Left cardiac atrium (tissue), 4 donors: ENCODE data around the gene ENPP5. TPM values are rescaled to one million over a fixed set of nuclear protein-coding genes. Genes with fewer than 3 reads are reported as not detected.

Experiments
- ATAC-seq, 2 donors: fragments of 200-7000 bp; cut with Tn5 transposase; one replicate each; pipeline ENCODE4 v1.9.1; 2020; ENCODE audit warnings: mild to moderate bottlenecking in 2 of 2, moderate library complexity in 2 of 2
- DNase-seq: peaks from one replicate; pipeline ENCODE4 v3.0.0-alpha.2; 2020
- intact Hi-C, 2 donors: fragments of 100-400 bp; cut with DNase I; formaldehyde crosslinking; loops; one replicate each; pipeline versions ENCODE4 v1.14.1 to v1.15.1; 2022 to 2023
- long read RNA-seq: library from polyadenylated mRNA; unstranded; transcript quantifications from one replicate; pipeline ENCODE4 v2.0.0, GENCODE V29; 2021
- total RNA-seq, 2 donors: library from RNA; stranded (reverse); fragmentation: NEBNext Ultra II Directional; extraction: Animal tissue kit (Norgen Biotek cat#: 25700); gene quantifications; one replicate each; pipeline ENCODE4 v1.2.1, GENCODE V29; 2021
- donor health status: DM: no; HTN: yes; CAD: no.
- donor health status: DM: no; HTN: yes; CAD: no; lungs with severe emphysema.
- donor health status: DM: yes; HTN: yes; CAD: no.
- donor health status: Dilated cardiomyopathy.

The ENPP5 gene, protein sequence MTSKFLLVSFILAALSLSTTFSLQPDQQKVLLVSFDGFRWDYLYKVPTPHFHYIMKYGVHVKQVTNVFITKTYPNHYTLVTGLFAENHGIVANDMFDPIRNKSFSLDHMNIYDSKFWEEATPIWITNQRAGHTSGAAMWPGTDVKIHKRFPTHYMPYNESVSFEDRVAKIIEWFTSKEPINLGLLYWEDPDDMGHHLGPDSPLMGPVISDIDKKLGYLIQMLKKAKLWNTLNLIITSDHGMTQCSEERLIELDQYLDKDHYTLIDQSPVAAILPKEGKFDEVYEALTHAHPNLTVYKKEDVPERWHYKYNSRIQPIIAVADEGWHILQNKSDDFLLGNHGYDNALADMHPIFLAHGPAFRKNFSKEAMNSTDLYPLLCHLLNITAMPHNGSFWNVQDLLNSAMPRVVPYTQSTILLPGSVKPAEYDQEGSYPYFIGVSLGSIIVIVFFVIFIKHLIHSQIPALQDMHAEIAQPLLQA
- total RNA-seq: 1 to 10 TPM; 5.7 to 6.9 TPM
- long read RNA-seq, transcript ENPP5-202 (5 exons, 3,834 nt): minor isoform, 5 of 26 reads
- long read RNA-seq, transcript ENPP5-201 (4 exons, 2,544 nt): major isoform, 8 of 26 reads
- long read RNA-seq, partial matches to known transcripts: 3 of 26 reads
- long read RNA-seq, other reads (novel, unspliced or antisense): 10 of 26 reads

DNA sequence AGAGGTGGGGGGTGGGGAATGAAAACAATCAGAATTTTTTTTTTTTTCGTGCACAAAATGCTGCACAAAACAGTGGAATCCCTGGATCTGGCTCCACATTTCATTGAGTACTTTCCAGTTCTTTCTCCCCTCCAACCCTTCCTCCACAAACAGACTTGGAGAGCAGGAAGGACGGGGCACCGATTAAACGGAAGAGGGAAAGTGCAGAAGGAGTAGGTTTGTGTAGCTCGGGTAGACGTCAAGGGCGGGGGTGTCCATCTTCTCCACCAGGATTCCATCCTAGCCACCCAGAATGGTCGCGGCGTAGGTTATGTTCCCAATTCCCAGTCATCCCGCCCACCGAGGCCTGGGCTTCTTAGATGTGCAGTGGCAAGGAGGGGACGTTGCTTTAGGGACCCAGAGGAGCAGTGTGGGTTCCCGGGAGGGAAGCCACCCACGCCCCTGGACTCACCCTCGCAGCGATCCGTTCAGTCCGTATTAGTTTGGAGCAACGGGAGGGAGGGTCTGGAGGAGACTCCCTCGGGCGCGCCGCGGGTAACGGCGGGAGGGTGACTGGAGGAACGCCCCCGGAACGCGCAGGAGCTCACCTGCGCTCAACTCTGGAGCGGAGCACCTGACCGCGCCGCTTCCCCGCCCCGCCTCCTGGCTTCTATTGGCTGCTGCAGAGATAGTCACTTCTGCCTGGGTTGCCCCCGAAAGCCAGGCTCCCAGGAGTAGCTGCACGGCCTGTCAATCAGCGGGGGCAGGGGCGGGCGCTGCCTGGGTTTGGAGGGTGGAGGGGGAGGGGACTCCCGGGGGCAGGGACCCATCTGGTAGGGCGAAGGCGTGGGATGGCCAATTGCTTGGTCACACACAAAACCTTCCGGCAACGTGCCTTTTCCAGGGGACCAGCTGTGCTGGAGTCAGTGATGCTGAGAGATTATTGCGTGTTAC lies at the start of gene ENPP5:
ENPP5 (minus strand) TSS at position 624 of the 933 bp plus-strand sequence. CDS start 2,718 bp downstream, outside the sequence.
- DNase-seq (peak; percentile 80), ATAC-seq (peak; percentile 98 to 99)
- intact Hi-C loops: no loop called here

DNA sequence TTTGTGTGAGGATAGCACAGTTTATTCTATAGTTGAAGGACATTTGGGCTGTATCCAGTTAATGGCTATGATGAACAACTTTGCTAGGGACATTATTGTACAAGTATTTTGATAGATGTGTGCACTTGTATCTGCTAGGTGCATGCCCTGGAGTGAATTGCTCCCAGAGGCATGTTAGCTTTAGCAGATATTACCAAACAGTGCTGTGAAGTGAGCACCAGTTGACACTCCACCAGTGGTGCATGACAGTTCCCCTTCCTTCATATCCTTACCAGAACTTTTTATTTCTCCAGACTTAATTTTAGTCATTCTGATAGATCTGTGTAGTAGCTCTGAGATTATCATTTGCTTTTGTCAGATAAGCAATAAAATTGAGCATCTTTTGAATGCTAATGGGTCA lies 48.9 kb upstream of the ENPP5 start:
- intact Hi-C loops: loop anchor here (5.0 kb wide), 2 partner anchors 193 to 408 kb away; no protein-coding TSS in a partner anchor
- no peak for ATAC-seq

DNA sequence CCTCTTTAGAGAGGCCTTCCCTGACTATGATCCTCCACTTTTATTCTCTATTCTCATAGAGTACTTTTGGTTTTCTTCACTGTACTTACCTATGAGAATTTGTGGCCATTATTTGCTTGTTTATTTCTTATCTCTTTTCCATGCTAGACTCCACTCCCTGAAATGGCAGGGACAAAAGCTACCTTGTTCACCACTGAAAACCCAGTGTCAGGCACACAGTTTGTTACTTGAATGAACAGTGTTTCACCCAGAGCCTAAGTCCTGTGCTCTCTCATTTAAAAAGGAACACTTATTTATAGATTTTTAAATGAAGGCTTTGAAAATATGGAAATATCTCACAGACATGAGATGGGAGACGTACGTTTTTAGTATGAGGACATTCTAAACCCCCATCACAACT lies 47.7 kb upstream of the ENPP5 start:
- DNase-seq (no peak), ATAC-seq (no peak)
- intact Hi-C loops: loop anchor here in 1 of 2 donors (5.0 kb wide), 1 partner anchor 409 kb away; no protein-coding TSS in a partner anchor

More for the DNA sequence above, 48.9 kb upstream of the ENPP5 start:
- DNase-seq: no peak

DNA sequence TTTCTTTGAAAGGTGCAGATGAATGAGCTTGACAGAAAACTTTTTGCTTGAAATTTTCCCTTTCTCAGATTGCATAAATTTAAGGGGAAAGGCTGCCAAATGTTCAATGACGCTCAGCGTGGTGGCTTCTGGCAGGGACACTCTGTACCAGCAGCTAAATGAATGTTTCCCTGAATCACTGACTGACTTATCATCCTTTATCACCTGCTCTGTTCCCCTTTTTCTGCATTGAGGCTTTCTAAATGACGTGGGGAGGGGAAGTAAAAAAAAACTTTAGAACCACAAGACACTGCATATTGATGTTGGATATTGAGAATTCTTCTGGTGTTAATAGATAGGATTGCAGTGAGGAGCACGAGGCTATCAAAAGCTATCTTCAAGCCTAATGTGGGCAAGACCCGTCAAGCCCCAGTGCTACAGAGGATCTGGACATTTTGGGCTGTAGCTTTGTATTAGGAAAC lies 46.9 kb upstream of the ENPP5 start:
- peak; percentile 70 to 77 for ATAC-seq
- intact Hi-C loops: loop anchor here in 1 of 2 donors (5.0 kb wide), 1 partner anchor 410 kb away; no protein-coding TSS in a partner anchor
- DNase-seq: peak; percentile 35

DNA sequence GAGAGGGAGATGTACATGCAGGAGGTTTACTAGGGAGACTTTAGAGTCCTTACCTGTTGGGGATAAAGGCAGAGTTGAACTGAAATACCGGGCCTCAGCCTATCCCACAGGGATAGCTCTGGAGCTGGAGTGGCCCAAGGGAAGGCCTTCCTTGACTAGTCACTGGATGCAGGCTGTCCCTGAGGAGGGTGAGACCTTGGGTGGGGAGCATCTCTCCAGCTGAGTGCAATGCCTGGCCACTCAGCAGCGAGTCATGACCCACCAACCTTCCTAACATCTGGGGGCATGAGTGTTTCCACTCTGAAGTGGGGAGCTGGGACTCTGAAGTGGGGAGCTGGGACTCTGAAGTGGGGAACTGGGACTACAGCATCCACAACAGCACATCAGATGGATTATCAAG lies 46.1 kb upstream of the ENPP5 start:
- no peak for DNase-seq
- intact Hi-C loops: loop anchor here in 1 of 2 donors (5.0 kb wide), 1 partner anchor 410 kb away; no protein-coding TSS in a partner anchor
- peak in 1 of 2 donors; percentile 26 for ATAC-seq

DNA sequence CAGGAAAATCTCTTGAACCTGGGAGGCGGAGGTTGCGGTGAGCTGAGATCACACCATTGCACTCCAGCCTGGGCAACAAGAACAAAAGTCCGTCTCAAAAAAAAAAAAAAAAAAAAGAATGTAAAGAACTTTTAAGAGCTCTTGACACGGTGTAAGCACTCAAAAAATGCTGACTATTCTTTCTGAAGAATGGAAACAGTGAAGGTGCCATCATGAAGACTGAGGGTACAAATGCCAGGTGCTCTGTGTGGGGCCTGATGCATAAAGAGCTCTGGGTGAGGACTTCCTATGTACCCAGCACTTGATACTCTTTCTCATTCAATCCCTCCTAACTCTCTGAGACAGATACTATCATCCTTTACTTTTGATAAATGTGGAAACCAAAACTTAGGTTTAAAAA lies 45.0 kb upstream of the ENPP5 start:
- ATAC-seq (no peak), DNase-seq (no peak)
- intact Hi-C loops: loop anchor here in 1 of 2 donors (5.0 kb wide), 1 partner anchor 412 kb away; no protein-coding TSS in a partner anchor

DNA sequence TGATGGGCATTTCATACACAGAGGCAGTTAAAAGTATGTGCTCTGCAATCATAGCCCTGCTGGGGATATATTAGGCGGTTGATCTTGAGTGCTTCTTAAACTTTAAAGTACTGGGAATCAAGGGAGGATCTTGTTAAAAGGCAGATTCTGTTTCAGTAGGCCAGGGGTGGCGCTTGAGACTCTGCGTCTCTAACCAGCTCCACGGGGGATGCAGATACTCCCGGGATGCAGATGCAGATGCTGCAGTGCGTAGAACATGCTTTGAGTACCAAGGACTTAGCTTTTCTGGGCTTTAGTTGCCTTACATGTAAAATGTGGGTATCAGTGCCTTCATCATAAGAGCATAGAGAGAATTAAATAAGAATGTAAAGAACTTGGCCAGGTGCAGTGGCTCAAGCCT lies 44.4 kb upstream of the ENPP5 start:
- DNase-seq (no peak), ATAC-seq (no peak)
- intact Hi-C loops: loop anchor here in 1 of 2 donors (5.0 kb wide), 1 partner anchor 412 kb away; no protein-coding TSS in a partner anchor

DNA sequence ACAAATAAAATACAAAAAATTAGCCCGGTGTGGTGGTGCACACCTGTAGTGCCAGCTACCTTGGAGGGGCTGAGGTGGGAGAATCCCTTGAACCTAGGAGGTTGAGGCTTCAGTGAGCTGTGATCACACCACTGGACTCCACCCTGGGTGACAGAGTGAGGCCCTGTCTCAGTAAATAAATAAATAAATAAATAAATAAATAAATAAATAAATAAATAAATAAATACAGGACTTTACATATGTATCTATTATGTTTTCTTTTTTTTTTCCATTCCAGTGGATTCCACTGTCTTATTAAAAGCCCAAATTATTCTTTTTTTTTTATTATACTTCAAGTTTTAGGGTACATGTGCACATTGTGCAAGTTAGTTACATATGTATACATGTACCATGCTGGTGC lies 41.1 kb upstream of the ENPP5 start:
- DNase-seq: no peak
- intact Hi-C loops: no loop called here
- ATAC-seq: no peak

DNA sequence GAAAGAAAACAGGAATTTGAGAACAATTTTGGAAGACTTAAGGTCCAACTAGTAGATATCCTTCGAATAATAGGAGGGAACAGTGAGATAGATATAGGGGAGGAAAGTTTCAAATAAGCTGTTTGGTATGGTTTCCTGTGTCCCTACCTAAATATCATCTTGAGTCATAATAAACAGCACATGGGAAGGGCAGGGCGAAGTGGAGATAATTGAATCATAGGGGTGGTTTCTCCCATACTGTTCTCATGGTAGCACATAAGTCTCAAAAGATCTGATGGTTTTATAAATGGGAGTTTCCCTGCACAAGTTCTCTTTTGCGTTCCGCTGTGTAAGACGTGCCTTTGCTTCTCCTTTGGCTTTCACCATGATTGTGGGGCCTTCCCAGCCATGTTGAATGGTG lies 39.5 kb upstream of the ENPP5 start:
- intact Hi-C loops: no loop called here
- DNase-seq: no peak

DNA sequence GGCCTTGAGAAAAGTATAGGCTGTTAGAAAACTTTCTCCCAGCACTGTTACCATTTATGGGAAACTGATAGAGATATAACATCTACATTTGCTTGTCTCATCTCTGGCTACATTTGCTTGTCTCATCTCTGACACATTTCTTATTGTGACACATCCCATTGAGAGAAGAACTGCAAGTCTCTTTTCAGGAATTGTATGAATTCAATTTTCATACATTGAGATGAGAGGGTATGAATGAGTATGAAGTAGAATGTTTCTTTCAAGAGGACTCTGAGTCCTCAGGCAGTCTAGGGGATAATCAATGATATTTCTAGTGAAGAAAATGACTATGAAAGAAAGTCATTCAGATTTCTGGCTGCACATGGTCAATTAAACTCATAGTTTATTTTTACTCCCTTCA lies 37.5 kb upstream of the ENPP5 start:
- ATAC-seq (no peak), DNase-seq (no peak)
- intact Hi-C loops: loop anchor here in 1 of 2 donors (5.0 kb wide), 1 partner anchor 116 kb away; no protein-coding TSS in a partner anchor

More for the DNA sequence above, 39.5 kb upstream of the ENPP5 start:
- ATAC-seq: no peak

DNA sequence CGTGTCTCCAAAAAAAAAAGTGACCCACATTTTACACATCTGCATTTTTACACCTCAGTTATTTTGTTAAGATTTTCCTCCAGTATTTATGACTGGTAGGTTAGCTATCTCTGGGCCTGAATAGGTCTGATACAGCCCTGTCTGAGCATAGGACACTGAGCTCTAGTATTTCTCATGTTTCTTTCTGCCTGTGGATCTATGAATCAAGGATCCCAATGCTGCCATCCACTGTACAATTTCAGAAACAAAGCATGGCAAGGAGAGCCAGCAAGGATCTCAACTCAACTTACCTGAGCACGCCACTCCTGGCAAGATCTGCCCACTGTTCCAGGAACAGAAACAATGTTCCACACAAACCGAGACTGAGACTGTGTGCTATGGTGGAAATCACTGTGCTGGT lies 36.4 kb upstream of the ENPP5 start:
- ATAC-seq (no peak), DNase-seq (no peak)
- intact Hi-C loops: loop anchor here in 1 of 2 donors (5.0 kb wide), 1 partner anchor 115 kb away; no protein-coding TSS in a partner anchor

DNA sequence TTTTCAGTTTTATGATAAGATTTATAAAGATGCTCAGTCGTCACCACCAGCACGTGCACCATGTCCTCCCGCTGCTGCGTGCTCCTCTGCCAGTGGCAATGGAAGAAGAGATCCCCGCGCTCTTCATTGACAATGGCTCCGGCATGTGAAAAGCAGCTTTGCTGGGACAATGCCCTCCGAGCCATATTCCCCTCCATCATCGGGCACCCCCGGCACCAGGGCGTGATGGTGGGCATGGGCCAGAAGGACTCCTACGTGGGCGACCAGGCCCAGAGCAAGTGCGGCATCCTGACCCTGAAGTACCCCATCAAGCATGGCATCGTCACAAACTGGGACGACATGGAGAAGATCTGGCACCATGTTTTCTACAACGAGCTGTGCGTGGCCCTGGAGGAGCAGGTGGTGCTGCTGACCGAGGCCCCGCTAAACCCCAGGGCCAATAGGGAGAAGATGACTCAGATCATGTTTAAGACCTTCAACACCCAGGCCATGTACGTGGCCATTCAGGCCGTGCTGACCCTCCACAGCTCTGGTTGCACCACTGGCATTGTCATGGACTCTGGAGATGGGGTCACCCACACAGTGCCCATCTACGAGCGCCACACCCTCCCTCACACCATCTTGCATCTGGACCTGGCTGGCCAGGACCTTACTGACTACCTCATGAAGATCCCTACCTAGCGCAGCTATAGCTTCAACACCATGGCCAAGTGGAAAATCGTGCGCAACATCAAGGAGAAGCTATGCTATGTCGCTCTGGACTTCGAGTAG lies 34.3 kb upstream of the ENPP5 start:
- ATAC-seq: no peak
- intact Hi-C loops: loop anchor here in 1 of 2 donors (5.0 kb wide), 1 partner anchor 113 kb away; no protein-coding TSS in a partner anchor
- no peak for DNase-seq

DNA sequence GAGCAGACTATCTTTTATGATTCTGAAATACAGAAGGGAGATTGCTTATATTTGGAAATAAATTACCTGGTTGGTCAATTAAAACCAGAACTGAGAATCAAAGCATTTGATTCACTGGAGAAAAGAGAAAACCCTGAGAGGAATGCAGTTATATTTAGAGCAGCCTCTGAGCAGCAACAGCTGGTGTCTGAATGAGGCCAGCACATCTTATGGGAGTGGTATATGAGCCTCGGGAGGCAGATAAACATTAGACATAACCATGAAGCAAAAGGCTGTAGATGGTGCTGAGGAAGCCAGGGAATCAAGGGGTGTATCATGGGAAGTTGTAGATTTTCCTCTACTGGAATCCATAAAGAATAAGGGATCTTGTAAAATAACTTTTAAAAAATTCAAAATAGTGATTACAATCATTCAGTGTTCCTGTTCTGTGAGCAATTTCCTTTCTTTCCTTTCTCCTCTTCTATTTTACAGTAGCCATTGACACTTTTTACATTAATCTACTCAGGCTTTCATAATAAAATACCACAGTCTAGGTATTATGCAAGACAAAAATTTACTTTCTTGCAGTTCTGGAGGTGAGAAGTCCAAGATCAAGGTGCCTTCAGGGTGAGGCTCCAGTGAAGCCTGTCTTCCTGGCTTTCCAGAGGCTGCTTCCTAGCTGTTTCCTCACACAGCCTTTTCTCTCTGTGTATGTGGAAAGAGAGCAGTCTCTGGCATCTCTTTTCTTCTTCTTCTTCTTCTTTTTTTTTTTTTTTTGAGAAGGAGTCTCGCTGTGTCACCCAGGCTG lies 32.8 kb upstream of the ENPP5 start:
- peak in 1 of 2 donors; percentile 17 for ATAC-seq
- intact Hi-C loops: no loop called here

DNA sequence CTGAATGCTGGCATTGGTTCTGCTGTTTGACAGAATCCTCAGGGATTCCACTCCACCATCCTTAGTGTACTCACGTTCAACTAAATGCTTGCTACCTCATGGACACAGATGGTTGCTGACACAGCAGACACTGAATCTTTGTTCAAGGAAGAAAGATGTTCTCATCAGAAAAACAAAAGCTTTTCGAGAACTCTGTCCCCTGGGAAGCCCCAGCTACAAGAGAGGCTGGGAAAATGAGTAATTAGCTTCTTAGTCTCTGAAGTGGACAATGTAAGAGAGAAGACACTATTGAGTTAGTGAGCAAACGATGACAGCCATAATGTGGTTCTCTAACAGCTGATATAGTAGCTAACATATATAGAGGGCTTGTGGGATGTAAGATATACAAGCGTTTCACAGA lies 30.9 kb upstream of the ENPP5 start:
- intact Hi-C loops: no loop called here
- DNase-seq (no peak), ATAC-seq (no peak)

More for the DNA sequence above, 32.8 kb upstream of the ENPP5 start:
- DNase-seq: no peak

DNA sequence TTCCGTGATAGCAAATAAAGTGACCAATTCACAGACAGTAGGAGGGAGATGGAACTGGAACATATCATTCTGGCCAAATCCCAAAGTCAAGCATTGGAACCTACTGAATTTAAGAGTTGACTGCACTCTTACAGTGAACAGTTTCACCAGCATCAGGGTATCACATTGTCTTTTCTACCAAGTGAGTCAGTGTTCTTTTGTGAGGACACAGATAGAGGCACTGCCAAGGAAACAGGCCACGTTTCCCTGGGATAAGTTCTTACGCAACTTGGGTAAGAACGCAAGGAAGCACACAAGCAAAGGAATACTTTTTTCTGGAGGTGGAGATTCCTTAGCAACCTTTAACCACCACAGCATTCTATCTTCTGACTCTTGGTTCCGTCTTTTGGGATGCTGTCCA lies 28.6 kb upstream of the ENPP5 start:
- intact Hi-C loops: no loop called here
- DNase-seq (no peak), ATAC-seq (peak in 1 of 2 donors; percentile 74)

DNA sequence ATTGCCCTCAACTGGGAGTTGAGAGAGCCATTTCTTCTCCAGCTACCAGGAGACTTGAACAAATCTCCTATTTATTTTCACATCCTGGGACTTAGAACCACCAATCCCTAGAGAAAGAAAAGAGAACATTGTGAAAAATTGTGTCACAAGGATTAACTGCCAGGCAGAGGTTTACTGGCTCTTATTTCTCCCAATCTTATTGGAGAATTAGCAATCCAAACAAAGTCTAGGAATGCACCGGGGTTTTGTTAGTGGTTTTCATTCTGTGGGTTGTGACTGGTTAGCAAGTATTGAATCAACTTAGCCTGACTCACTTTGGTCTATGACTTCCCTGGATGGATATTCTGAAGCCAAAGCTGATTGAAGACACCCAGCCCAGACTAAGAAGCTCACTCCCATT lies 21.2 kb upstream of the ENPP5 start:
- ATAC-seq (peak in 1 of 2 donors; percentile 66), DNase-seq (no peak)
- intact Hi-C loops: no loop called here

DNA sequence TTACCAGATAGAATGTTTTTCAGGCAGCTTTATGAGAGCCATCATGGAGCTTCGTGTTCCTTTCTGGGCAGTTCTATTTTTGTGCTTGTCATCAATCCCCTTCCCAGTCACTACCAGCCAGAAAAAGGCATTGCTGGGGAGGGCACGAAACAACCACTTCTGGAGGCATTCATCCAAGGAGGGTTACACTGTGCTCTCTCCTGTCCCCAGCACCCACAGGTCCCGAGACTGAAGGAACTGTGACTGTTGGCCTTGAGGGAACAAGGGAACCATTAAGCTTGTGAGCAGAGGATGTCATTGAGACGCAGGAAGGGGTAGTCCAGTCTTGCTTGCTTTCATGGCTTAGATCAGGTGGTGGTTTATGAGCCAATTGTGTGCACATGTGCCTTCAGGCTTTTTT lies 20.1 kb upstream of the ENPP5 start:
- intact Hi-C loops: no loop called here
- no peak for DNase-seq

More for the DNA sequence above, 20.1 kb upstream of the ENPP5 start:
- ATAC-seq: peak; percentile 81 to 86
